ENCODE results near the gene ZBTB8A.
A peak's percentile ranks its signal among the peaks of the same experiment; 100 is the strongest.
"Not testable (repeated sequence)": the region's sequence is repeated elsewhere in the genome, so short reads cannot be mapped to it uniquely, and the experiment has no call there.

The ZBTB8A gene

GRCh38 chr1:32536764-32537163 is 2.5 kb upstream of the ZBTB8A start:
- no peak for DNase-seq (ENCODE audit: low spot score)

GRCh38 chr1:32539584-32540571 is 651 bp downstream of the ZBTB8A start:
- peak; percentile 72 for DNase-seq (ENCODE audit: low spot score)

GRCh38 chr1:32540605-32541004 is 1.4 kb downstream of the ZBTB8A start:
- no peak for DNase-seq (ENCODE audit: low spot score)

GRCh38 chr1:32541064-32541566 is 1.9 kb downstream of the ZBTB8A start:
- no peak for DNase-seq (ENCODE audit: low spot score)

GRCh38 chr1:32546611-32547010 is 7.4 kb downstream of the ZBTB8A start:
- no peak for DNase-seq (ENCODE audit: low spot score)

GRCh38 chr1:32549616-32550015 is 10.4 kb downstream of the ZBTB8A start:
- no peak for DNase-seq (ENCODE audit: low spot score)

- DNase-seq (ENCODE audit: low spot score), result no peak
Observed at GRCh38 chr1:32554288-32554687, 15.1 kb downstream of the ZBTB8A start.

- DNase-seq (ENCODE audit: low spot score), result not testable (repeated sequence)
Observed at GRCh38 chr1:32557035-32557434, 17.8 kb downstream of the ZBTB8A start.

- DNase-seq (ENCODE audit: low spot score), result no peak
Observed at GRCh38 chr1:32557812-32558211, 18.6 kb downstream of the ZBTB8A start.

GRCh38 chr1:32568929-32569328 is 29.7 kb downstream of the ZBTB8A start:
- no peak for DNase-seq (ENCODE audit: low spot score)

- no peak for DNase-seq (ENCODE audit: low spot score)
Observed at GRCh38 chr1:32580348-32581017, 41.3 kb downstream of the ZBTB8A start.

- no peak for DNase-seq (ENCODE audit: low spot score)
Observed at GRCh38 chr1:32592943-32593342, 53.7 kb downstream of the ZBTB8A start.

GRCh38 chr1:32600034-32600433 is 60.8 kb downstream of the ZBTB8A start:
- no peak for DNase-seq (ENCODE audit: low spot score)

GRCh38 chr1:32605711-32606424 is 66.6 kb downstream of the ZBTB8A start:
- DNase-seq (ENCODE audit: low spot score), result no peak

GRCh38 chr1:32606565-32607371 is 67.5 kb downstream of the ZBTB8A start:
- no peak for DNase-seq (ENCODE audit: low spot score)

- DNase-seq (ENCODE audit: low spot score), result no peak
Observed at GRCh38 chr1:32609180-32609579, 70.0 kb downstream of the ZBTB8A start.

- no peak for DNase-seq (ENCODE audit: low spot score)
Observed at GRCh38 chr1:32611859-32612188, 72.6 kb downstream of the ZBTB8A start.

GRCh38 chr1:32612189-32612881 is 73.1 kb downstream of the ZBTB8A start:
- DNase-seq (ENCODE audit: low spot score), result peak; percentile 92

- no peak for DNase-seq (ENCODE audit: low spot score)
Observed at GRCh38 chr1:32613472-32613871, 74.2 kb downstream of the ZBTB8A start.

- DNase-seq (ENCODE audit: low spot score), result no peak
Observed at GRCh38 chr1:32618673-32619221, 79.5 kb downstream of the ZBTB8A start.

Data from ecto neural progenitor cell (in vitro differentiated cells).